Fibroblast of lung (primary cell): ENCODE data around the gene GPX5. TPM values are rescaled to one million over a fixed set of nuclear protein-coding genes. Genes with fewer than 3 reads are reported as not detected.

Experiments used
- DNase-seq, 2 donors: peaks; one replicate each; pipeline versions ENCODE4 v3.0.0 to v3.0.0-alpha.2; 2010; ENCODE audit warnings: low read depth in 2 of 2
- H2AFZ ChIP-seq: 2 replicates; pipeline ENCODE4 v1.5.1; 2012; ENCODE audit warnings: low read length, control low read depth, inconsistent platforms
- H3K27ac ChIP-seq: 2 replicates; pipeline ENCODE4 v1.5.1; 2011; ENCODE audit warnings: low read length, control low read depth; ENCODE audit not compliant: insufficient read depth
- H3K27me3 ChIP-seq: 2 replicates; pipeline ENCODE4 v1.5.1; 2011; ENCODE audit warnings: mild to moderate bottlenecking, low read length; ENCODE audit not compliant: control insufficient read depth, insufficient read depth
- H3K36me3 ChIP-seq: 2 replicates; pipeline ENCODE4 v1.5.1; 2011; ENCODE audit warnings: low read length; ENCODE audit not compliant: control insufficient read depth, insufficient read depth
- H3K4me1 ChIP-seq: 2 replicates; pipeline ENCODE4 v1.5.1; 2011; ENCODE audit warnings: low read length; ENCODE audit not compliant: control insufficient read depth, insufficient read depth; ENCODE audit errors: extremely low read depth
- H3K4me2 ChIP-seq: 2 replicates; pipeline ENCODE4 v1.5.1; 2011; ENCODE audit warnings: low read length, control low read depth; ENCODE audit not compliant: insufficient read depth; ENCODE audit errors: extremely low read depth
- H3K4me3 ChIP-seq, 4 experiments: fragments of 200-600 bp in 1 of 4; sonication (generic) in 1 of 4; replicated peaks in 1 of 4; 2 replicates each; pipeline ENCODE4 v1.5.1; 2011 to 2016; ENCODE audit warnings: low read length in 4 of 4, low read depth in 3 of 4, mild to moderate bottlenecking in 3 of 4, control low read depth in 2 of 4, inconsistent platforms in 1 of 4, mixed read lengths in 1 of 4; ENCODE audit not compliant: insufficient read depth in 1 of 4; ENCODE audit errors: control extremely low read depth in 1 of 4
- H3K79me2 ChIP-seq: 2 replicates; pipeline ENCODE4 v1.5.1; 2012; ENCODE audit warnings: mild to moderate bottlenecking, low read length, inconsistent platforms; ENCODE audit not compliant: control insufficient read depth, insufficient read depth
- H3K9ac ChIP-seq: 2 replicates; pipeline ENCODE4 v1.5.1; 2011; ENCODE audit warnings: mild to moderate bottlenecking, low read length, control low read depth; ENCODE audit not compliant: insufficient read depth
- H3K9me3 ChIP-seq: 2 replicates; pipeline ENCODE4 v1.5.1; 2012; ENCODE audit warnings: low read depth, low read length; ENCODE audit not compliant: control insufficient read depth, insufficient read depth
- H4K20me1 ChIP-seq: 2 replicates; pipeline ENCODE4 v1.5.1; 2011; ENCODE audit warnings: low read length; ENCODE audit not compliant: control insufficient read depth, insufficient read depth; ENCODE audit errors: extremely low read depth
- EZH2 ChIP-seq: IDR thresholded peaks from 2 replicates; pipeline ENCODE4 v1.5.1; 2012; ENCODE audit warnings: low read length, control low read depth, mild to moderate bottlenecking; ENCODE audit errors: missing control alignments
- polyA plus RNA-seq, 2 donors: library from polyadenylated mRNA; depleted of rRNA in 1 of 2; stranded (reverse) in 1 of 2; unstranded in 1 of 2; fragments of >200 nt; gene quantifications; 2 replicates each; pipeline ENCODE4 v1.2.1, GENCODE V29; 2011 to 2012; ENCODE audit warnings: missing spikeins in 1 of 2
- total RNA-seq: library from RNA; depleted of rRNA; stranded (reverse); fragments of >200 nt; gene quantifications from 2 replicates; pipeline ENCODE4 v1.2.1, GENCODE V29; 2014
- TF ChIP-seq, protein P1 (sequence below), 2 donors: IDR thresholded peaks in 1 of 2; conservative IDR thresholded peaks in 1 of 2; 1 replicate in 1 of 2; 2 replicates in 1 of 2; pipeline ENCODE4 v1.5.1; 2011 to 2012; ENCODE audit warnings: low read length in 2 of 2, control low read depth in 1 of 2, inconsistent platforms in 1 of 2, low read depth in 1 of 2, mild to moderate bottlenecking in 1 of 2

Gene GPX5
- total and polyA plus RNA-seq, 2 donors (not counting 1 experiment from before 2014, with no cell fraction given) = not detected

DNA sequence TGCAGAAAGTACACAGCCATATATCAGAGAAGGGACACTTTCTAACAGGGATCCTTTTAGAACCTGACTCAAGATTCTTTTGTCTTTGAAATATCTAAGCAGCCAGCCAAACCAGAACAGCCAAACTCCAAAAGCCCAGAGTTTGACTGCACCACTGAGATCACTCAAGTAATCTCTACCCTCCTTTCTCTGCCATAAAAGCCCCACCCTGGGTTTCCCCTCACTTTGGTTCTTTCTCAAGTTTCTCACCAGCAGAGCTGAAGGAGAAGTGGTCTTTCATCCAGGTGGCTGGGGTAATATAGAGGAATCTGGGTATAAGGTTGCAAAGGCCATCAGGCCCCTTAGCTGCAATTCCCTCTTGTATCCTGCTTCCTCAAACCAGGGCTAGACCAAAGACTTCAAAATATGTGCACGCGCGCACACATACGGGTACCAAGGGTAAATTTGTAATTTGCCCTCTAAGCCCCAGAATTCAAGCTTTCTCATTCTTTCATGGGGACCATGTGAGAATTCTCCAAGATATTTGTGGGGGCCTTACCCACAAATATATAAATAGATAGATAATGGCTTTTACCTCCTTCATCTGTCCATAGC is 42.9 kb downstream of the GPX5 start:
- H4K20me1 ChIP-seq = no peaks in the 10 kb centered on the region
- no peaks in the 10 kb centered on the region for H3K9me3 ChIP-seq
- no peak overlapping the region for H2AFZ ChIP-seq
- TF ChIP-seq, protein P1, sequence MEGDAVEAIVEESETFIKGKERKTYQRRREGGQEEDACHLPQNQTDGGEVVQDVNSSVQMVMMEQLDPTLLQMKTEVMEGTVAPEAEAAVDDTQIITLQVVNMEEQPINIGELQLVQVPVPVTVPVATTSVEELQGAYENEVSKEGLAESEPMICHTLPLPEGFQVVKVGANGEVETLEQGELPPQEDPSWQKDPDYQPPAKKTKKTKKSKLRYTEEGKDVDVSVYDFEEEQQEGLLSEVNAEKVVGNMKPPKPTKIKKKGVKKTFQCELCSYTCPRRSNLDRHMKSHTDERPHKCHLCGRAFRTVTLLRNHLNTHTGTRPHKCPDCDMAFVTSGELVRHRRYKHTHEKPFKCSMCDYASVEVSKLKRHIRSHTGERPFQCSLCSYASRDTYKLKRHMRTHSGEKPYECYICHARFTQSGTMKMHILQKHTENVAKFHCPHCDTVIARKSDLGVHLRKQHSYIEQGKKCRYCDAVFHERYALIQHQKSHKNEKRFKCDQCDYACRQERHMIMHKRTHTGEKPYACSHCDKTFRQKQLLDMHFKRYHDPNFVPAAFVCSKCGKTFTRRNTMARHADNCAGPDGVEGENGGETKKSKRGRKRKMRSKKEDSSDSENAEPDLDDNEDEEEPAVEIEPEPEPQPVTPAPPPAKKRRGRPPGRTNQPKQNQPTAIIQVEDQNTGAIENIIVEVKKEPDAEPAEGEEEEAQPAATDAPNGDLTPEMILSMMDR (conservative IDR thresholded peaks at IDR 0.05 in 1 of 2, IDR thresholded peaks at IDR 0.05 in 1 of 2; ENCODE audit: low read depth in 1 of 2, low read length in 2 of 2) = no peak
- no peak for TF ChIP-seq EZH2
- H3K27ac ChIP-seq = no peak overlapping the region
- DNase-seq = no peak
- no peaks in the 10 kb centered on the region for H3K36me3 ChIP-seq
- no peak overlapping the region for H3K9ac ChIP-seq
- no peak overlapping the region for H3K4me2 ChIP-seq
- no peaks in the 10 kb centered on the region for H3K27me3 ChIP-seq
- H3K4me3 ChIP-seq = no peak overlapping the region
- H3K79me2 ChIP-seq = no peaks in the 10 kb centered on the region
- H3K4me1 ChIP-seq = no peaks in the 10 kb centered on the region

DNA sequence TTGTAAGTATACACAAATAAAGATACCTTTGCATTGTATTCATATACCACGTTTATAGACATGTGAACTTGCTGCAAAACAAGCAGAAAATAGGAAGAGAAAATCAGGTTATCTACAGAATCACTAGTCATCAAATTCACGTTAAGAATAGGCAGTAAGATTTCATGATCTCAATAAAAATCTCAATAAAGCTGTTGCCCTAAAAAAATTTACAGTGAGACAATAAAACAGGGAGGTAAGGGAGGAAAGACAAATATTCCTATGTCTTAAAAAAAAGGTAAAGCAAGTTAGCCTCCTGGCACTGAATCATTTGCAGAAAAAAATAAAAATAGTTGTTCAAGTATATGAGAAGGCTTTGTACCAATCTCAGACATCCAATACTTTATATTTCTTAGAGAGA is 44.1 kb downstream of the GPX5 start:
- H3K4me1 ChIP-seq = no peaks in the 10 kb centered on the region
- no peaks in the 10 kb centered on the region for H4K20me1 ChIP-seq
- TF ChIP-seq EZH2 = no peak
- TF ChIP-seq, protein P1 (conservative IDR thresholded peaks at IDR 0.05 in 1 of 2, IDR thresholded peaks at IDR 0.05 in 1 of 2; ENCODE audit: low read depth in 1 of 2, low read length in 2 of 2) = no peak
- no peaks in the 10 kb centered on the region for H3K36me3 ChIP-seq
- H3K9ac ChIP-seq = no peak overlapping the region
- no peak overlapping the region for H3K27ac ChIP-seq
- H3K27me3 ChIP-seq = no peaks in the 10 kb centered on the region
- no peak overlapping the region for H3K4me3 ChIP-seq
- H3K4me2 ChIP-seq = no peak overlapping the region
- no peak overlapping the region for H2AFZ ChIP-seq
- DNase-seq = no peak
- H3K79me2 ChIP-seq = no peaks in the 10 kb centered on the region
- H3K9me3 ChIP-seq = no peaks in the 10 kb centered on the region

DNA sequence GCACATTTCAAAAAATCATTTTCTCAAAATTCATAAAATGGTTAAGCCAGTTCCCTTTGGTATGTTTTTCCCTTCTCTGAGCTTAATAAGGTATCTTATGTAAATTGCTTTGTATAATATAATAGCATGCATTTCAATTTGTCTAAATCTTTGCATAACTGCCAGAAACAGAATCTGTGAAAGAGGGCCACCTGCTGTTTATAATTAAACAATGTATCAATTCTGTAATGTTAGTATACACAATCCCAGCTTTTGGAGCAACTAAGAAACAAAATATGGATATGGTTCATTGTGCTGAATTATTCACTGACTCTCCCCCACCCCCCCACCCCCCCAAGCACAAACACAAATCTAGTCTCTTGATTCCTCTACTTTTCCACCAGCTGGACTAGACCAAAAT is 54.8 kb downstream of the GPX5 start:
- H3K9me3 ChIP-seq = no peaks in the 10 kb centered on the region
- H3K36me3 ChIP-seq = no peaks in the 10 kb centered on the region
- TF ChIP-seq EZH2 = no peak
- TF ChIP-seq, protein P1 (conservative IDR thresholded peaks at IDR 0.05 in 1 of 2, IDR thresholded peaks at IDR 0.05 in 1 of 2; ENCODE audit: low read depth in 1 of 2, low read length in 2 of 2) = no peak
- no peaks in the 10 kb centered on the region for H4K20me1 ChIP-seq
- no peak overlapping the region for H2AFZ ChIP-seq
- no peaks in the 10 kb centered on the region for H3K27me3 ChIP-seq
- H3K27ac ChIP-seq = no peak overlapping the region
- no peaks in the 10 kb centered on the region for H3K79me2 ChIP-seq
- no peak for DNase-seq
- H3K4me3 ChIP-seq = no peak overlapping the region
- no peak overlapping the region for H3K9ac ChIP-seq
- no peaks in the 10 kb centered on the region for H3K4me1 ChIP-seq
- H3K4me2 ChIP-seq = no peak overlapping the region
